ENCODE data around the gene APLN. TPM values are rescaled to one million over a fixed set of nuclear protein-coding genes. Genes with fewer than 3 reads are reported as not detected.

APLN gene
- total and polyA plus RNA-seq, 9 of the 15 experiments (the other 6 are each of a cell fraction or from before 2014, with no cell fraction given) = 0.04 to 0.06 TPM; not detected in 7

DNA sequence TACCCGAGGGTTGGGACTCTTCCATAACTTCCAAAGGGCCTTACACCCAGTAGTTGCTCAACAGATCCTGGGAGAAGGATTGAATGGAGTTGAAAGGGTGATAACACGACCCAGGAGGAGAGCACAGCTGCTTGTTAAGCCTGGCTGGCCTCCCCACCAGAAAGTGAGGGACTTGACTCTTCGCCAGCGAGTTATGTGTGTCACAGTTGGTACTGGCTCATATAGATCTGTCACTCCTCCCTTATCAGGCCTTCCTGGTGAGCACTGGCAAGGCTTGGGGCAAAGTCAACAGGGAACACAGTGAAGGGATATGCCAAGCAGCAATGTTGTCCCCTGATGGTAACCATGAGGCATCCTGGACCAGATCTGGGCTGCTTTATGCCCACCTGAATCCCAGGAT is 35.8 kb downstream of the APLN start:
- TF ChIP-seq BMI1 (IDR thresholded peaks at IDR 0.05; ENCODE audit: low read length) (no peak), MYBL2 (IDR thresholded peaks at IDR 0.05; ENCODE audit: low read depth) (no peak), MYBL2 (CRISPR knock-in tag; IDR thresholded peaks at IDR 0.05; ENCODE audit: borderline replicate concordance) (no peak), DDX20 (tag; IDR thresholded peaks at IDR 0.05; ENCODE audit: low read depth) (no peak), MCM5 (IDR thresholded peaks at IDR 0.05; ENCODE audit: low read depth) (no peak), PML (IDR thresholded peaks at IDR 0.05; ENCODE audit: low read length) (no peak), SFPQ (IDR thresholded peaks at IDR 0.05; ENCODE audit: low read depth, low read length) (no peak), TFAM (CRISPR knock-in tag; conservative IDR thresholded peaks at IDR 0.05) (no peak), PTBP1 (IDR thresholded peaks at IDR 0.05; ENCODE audit: low read depth, low read length) (no peak)
- TF ChIP-seq, protein P1, sequence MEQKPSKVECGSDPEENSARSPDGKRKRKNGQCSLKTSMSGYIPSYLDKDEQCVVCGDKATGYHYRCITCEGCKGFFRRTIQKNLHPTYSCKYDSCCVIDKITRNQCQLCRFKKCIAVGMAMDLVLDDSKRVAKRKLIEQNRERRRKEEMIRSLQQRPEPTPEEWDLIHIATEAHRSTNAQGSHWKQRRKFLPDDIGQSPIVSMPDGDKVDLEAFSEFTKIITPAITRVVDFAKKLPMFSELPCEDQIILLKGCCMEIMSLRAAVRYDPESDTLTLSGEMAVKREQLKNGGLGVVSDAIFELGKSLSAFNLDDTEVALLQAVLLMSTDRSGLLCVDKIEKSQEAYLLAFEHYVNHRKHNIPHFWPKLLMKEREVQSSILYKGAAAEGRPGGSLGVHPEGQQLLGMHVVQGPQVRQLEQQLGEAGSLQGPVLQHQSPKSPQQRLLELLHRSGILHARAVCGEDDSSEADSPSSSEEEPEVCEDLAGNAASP (IDR thresholded peaks at IDR 0.05) = no peak
- CTCF ChIA-PET (ENCODE audit: low intra/inter-chr PET ratio) = no interaction called here
- Histone ChIP-seq H3K9ac (ENCODE audit: insufficient read depth in 1 of 2, low read depth in 2 of 2, low read length in 2 of 2) (no peak overlapping the region), H3K27ac (ENCODE audit: extremely low read depth, low read depth, low read length) (no peak overlapping the region), H4K20me1 (replicated peaks; ENCODE audit: control insufficient read depth, insufficient read depth, low read length) (no peaks in the 10 kb centered on the region), H3K27me3 (ENCODE audit: control insufficient read depth in 2 of 2, insufficient read depth in 2 of 2, low read length in 2 of 2) (no peaks in the 10 kb centered on the region), H3K9me1 (ENCODE audit: control insufficient read depth, insufficient read depth, low read length) (no peaks in the 10 kb centered on the region), H3K4me3 (no peak overlapping the region), H3K9me3 (replicated peaks; ENCODE audit: control insufficient read depth, insufficient read depth, low read depth, low read length) (no peaks in the 10 kb centered on the region), H3K79me2 (ENCODE audit: control insufficient read depth, insufficient read depth, low read length) (no peaks in the 10 kb centered on the region), H2AFZ (ENCODE audit: low read depth, low read length) (no peak overlapping the region), H3K36me3 (ENCODE audit: control insufficient read depth, insufficient read depth, low read length) (no peaks in the 10 kb centered on the region), H3K4me2 (ENCODE audit: insufficient read depth, low read length) (no peak overlapping the region), H3K4me1 (replicated peaks in 1 of 2; ENCODE audit: control insufficient read depth in 2 of 2, insufficient read depth in 2 of 2, low read length in 2 of 2) (no peaks in the 10 kb centered on the region; a peak in 2 of 5 replicates)
- intact Hi-C loops (cut with micrococcal nuclease) (no loop called here), in situ Hi-C loops (cut with MboI) (no loop called here)
- 0% methylated on average over 4 of the region's 4 CpGs for WGBS (ENCODE audit: insufficient coverage, low coverage, missing lambda C conversion rate)
- no peak for ATAC-seq
- BruUV-seq (replicated peaks) = no TSS peak
- DNase-seq (ENCODE audit: extremely low read depth in 1 of 4, low spot score in 3 of 4) = no peak
- POLR2A ChIA-PET = no interaction called here
- FAIRE-seq = no peak
